ENCODE measurements around the gene EIF4E3.

GRCh38 chr3:71744738-71745137 is 19.5 kb upstream of the EIF4E3 start:
- TF ChIP-seq, protein P1, sequence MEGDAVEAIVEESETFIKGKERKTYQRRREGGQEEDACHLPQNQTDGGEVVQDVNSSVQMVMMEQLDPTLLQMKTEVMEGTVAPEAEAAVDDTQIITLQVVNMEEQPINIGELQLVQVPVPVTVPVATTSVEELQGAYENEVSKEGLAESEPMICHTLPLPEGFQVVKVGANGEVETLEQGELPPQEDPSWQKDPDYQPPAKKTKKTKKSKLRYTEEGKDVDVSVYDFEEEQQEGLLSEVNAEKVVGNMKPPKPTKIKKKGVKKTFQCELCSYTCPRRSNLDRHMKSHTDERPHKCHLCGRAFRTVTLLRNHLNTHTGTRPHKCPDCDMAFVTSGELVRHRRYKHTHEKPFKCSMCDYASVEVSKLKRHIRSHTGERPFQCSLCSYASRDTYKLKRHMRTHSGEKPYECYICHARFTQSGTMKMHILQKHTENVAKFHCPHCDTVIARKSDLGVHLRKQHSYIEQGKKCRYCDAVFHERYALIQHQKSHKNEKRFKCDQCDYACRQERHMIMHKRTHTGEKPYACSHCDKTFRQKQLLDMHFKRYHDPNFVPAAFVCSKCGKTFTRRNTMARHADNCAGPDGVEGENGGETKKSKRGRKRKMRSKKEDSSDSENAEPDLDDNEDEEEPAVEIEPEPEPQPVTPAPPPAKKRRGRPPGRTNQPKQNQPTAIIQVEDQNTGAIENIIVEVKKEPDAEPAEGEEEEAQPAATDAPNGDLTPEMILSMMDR (IDR thresholded peaks at IDR 0.05; ENCODE audit: insufficient read depth, low read length, poor library complexity, severe bottlenecking): no peak
- no peak for TF ChIP-seq EZH2phosphoT487 (conservative IDR thresholded peaks at IDR 0.05; ENCODE audit: low read length)
